Panc1 (cell line): Measurements from ENCODE around the gene CRB2.

ENCODE experiments used
- CTCF ChIP-seq: fragments of 450-650 bp; IDR thresholded peaks from 2 replicates; pipeline ENCODE4 v1.5.1; 2017; ENCODE audit warnings: mild to moderate bottlenecking
- POLR2AphosphoS5 ChIP-seq: IDR thresholded peaks from 2 replicates; pipeline ENCODE4 v1.6.1; 2012; ENCODE audit warnings: mild to moderate bottlenecking, low read depth, low read length, moderate library complexity
- REST ChIP-seq, 2 experiments: IDR thresholded peaks; 2 replicates each; pipeline ENCODE4 v1.6.1; 2011 to 2012; ENCODE audit warnings: low read depth in 2 of 2, control low read depth in 1 of 2, low read length in 1 of 2, mild to moderate bottlenecking in 1 of 2, moderate library complexity in 1 of 2; ENCODE audit not compliant: insufficient read depth in 1 of 2
- SIN3A ChIP-seq: IDR thresholded peaks from 2 replicates; pipeline ENCODE4 v1.6.1; 2012; ENCODE audit warnings: low read depth, mild to moderate bottlenecking, low read length, moderate library complexity, borderline replicate concordance; ENCODE audit not compliant: insufficient read depth
- TCF7L2 ChIP-seq: IDR thresholded peaks from 2 replicates; pipeline ENCODE4 v1.6.1; 2011; ENCODE audit warnings: mild to moderate bottlenecking, low read depth, low read length, inconsistent platforms

DNA sequence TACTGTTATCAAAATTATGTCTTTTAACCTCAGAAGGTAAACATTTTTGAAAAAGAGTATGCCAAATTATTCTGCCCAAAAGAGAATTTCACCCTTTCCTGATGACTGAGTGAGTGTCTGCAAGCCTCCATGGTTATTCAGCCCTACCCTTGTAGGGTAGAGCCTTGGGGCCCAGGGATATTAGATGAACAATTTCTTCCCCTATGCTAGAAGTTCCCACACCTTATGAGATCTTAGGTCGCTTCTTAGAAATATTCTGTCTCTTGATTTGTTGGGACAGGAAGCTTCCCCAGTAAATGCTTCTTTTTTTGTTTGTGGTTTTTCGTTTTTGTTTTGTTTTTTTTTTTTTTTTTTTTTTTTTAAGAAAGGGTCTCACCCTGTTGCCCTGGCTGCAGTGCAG is 3.1 kb downstream of the CRB2 start:
- TF ChIP-seq CTCF: no peak
- TF ChIP-seq POLR2AphosphoS5: no peak
- TF ChIP-seq REST (IDR thresholded peaks at IDR 0.05; ENCODE audit: insufficient read depth in 1 of 2, low read depth in 2 of 2, low read length in 1 of 2): no peak
- no peak for TF ChIP-seq TCF7L2
- TF ChIP-seq SIN3A: no peak
